ENCODE results near the gene FAU.
A peak's percentile ranks its signal among the peaks of the same experiment; 100 is the strongest.

Gene FAU

DNA sequence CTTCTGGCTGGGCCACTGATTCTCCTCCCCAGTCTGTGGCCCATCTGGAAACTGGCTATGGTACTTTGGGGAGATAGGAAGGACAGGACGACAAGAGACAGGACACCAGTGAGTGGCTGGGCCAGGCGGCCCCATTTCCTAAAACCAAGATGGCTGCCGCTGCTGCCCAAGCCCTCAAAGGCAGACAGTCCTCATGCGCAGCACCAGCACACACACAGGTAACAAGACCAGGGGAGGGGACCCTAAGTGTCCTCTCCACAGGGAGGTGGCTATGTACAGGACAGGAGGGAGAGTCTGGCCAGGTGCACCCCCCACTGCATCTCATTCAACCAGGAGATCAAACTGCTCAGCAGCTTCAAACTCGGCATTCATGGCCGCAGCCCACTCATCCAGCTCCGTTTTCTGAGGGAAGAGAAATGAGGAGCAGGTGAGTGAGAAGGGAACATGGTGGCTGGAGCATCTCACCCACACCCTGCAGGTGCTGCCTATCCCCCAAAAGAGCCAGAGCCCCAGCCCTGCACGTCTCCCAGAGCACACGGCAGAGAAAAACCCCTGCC is 43.1 kb downstream of the FAU start:
- Histone ChIP-seq H3K27me3 (no peaks in the 10 kb centered on the region), H3K4me3 (no peak overlapping the region), H3K36me3 (no peaks in the 10 kb centered on the region), H3K27ac (no peak overlapping the region), H3K9me3 (no peaks in the 10 kb centered on the region), H3K4me1 (peaks cover 0 to 7% (median 6%) of the 10 kb centered on the region in 4 donors)
- TF ChIP-seq, protein P1, sequence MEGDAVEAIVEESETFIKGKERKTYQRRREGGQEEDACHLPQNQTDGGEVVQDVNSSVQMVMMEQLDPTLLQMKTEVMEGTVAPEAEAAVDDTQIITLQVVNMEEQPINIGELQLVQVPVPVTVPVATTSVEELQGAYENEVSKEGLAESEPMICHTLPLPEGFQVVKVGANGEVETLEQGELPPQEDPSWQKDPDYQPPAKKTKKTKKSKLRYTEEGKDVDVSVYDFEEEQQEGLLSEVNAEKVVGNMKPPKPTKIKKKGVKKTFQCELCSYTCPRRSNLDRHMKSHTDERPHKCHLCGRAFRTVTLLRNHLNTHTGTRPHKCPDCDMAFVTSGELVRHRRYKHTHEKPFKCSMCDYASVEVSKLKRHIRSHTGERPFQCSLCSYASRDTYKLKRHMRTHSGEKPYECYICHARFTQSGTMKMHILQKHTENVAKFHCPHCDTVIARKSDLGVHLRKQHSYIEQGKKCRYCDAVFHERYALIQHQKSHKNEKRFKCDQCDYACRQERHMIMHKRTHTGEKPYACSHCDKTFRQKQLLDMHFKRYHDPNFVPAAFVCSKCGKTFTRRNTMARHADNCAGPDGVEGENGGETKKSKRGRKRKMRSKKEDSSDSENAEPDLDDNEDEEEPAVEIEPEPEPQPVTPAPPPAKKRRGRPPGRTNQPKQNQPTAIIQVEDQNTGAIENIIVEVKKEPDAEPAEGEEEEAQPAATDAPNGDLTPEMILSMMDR (IDR thresholded peaks at IDR 0.05): no peak
- no peak for DNase-seq
- intact Hi-C loops (cut with DNase I; ENCODE audit: low total_unique reads): no loop called here

GRCh38 chr11:65078151-65078550 is 43.8 kb downstream of the FAU start:
- H3K27me3 ChIP-seq: no peaks in the 10 kb centered on the region
- no peaks in the 10 kb centered on the region for H3K9me3 ChIP-seq
- DNase-seq: no peak
- H3K36me3 ChIP-seq: no peaks in the 10 kb centered on the region
- TF ChIP-seq, protein P1 (IDR thresholded peaks at IDR 0.05): peak; percentile 24 to 27
- H3K4me3 ChIP-seq: no peak overlapping the region
- no peak overlapping the region for H3K27ac ChIP-seq
- intact Hi-C loops (cut with DNase I; ENCODE audit: low total_unique reads): no loop called here
- H3K4me1 ChIP-seq: peaks cover 0 to under 1% (median 0%) of the 10 kb centered on the region in 4 donors

- DNase-seq: no peak
- Histone ChIP-seq H3K36me3 (no peaks in the 10 kb centered on the region), H3K4me3 (no peak overlapping the region), H3K27ac (no peak overlapping the region), H3K27me3 (no peaks in the 10 kb centered on the region), H3K4me1 (no peaks in the 10 kb centered on the region), H3K9me3 (no peaks in the 10 kb centered on the region)
- TF ChIP-seq, protein P1 (IDR thresholded peaks at IDR 0.05): no peak
- intact Hi-C loops (cut with DNase I; ENCODE audit: low total_unique reads): no loop called here
Measured at GRCh38 chr11:65077451-65077850, 44.5 kb downstream of the FAU start.

DNA sequence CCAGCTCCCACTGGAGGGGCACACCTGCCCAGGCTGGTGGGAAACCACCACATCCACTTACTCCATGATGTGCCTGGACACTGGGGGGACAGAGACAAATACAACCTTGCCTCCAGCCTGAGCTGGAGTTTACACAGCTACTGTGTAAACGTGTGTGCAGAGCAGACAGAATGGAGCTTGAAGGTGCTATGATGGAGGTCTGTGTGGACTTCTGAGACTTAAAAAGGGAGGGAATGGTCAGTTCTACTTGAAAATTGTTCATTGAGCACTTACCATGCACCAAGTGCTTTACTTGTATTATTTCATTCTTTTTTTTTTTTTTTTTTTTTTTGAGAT is 49.3 kb downstream of the FAU start:
- H3K27ac ChIP-seq: no peak overlapping the region
- peaks cover 0 to 3% of the 10 kb centered on the region in 2 donors for H3K27me3 ChIP-seq
- no peaks in the 10 kb centered on the region for H3K4me1 ChIP-seq
- TF ChIP-seq, protein P1 (IDR thresholded peaks at IDR 0.05): no peak
- no peak for DNase-seq
- no peak overlapping the region for H3K4me3 ChIP-seq
- intact Hi-C loops (cut with DNase I; ENCODE audit: low total_unique reads): no loop called here
- no peaks in the 10 kb centered on the region for H3K36me3 ChIP-seq
- no peaks in the 10 kb centered on the region for H3K9me3 ChIP-seq

- no peaks in the 10 kb centered on the region for H3K9me3 ChIP-seq
- TF ChIP-seq, protein P1 (IDR thresholded peaks at IDR 0.05): no peak
- H3K27ac ChIP-seq: no peak overlapping the region
- no peak overlapping the region for H3K4me3 ChIP-seq
- no peak for DNase-seq
- no peaks in the 10 kb centered on the region for H3K36me3 ChIP-seq
- H3K27me3 ChIP-seq: peaks cover 0 to 7% of the 10 kb centered on the region in 2 donors
- intact Hi-C loops (cut with DNase I; ENCODE audit: low total_unique reads): no loop called here
- H3K4me1 ChIP-seq: no peaks in the 10 kb centered on the region
Measured at GRCh38 chr11:65071907-65072630, 49.9 kb downstream of the FAU start.
